K562 (cell line): Measurements from ENCODE around the gene CD68. TPM values are rescaled to one million over a fixed set of nuclear protein-coding genes. Genes with fewer than 3 reads are reported as not detected.

Experiments
- CBX5 ChIP-seq: IDR thresholded peaks from 2 replicates; pipeline ENCODE4 v1.6.1; 2014; ENCODE audit warnings: low read depth, borderline replicate concordance
- ELF1 ChIP-seq: fragments of 200-800 bp; sonication (Bioruptor generic); IDR thresholded peaks from 2 replicates; pipeline ENCODE4 v1.6.1; 2016; ENCODE audit warnings: missing genetic modification characterization, missing compliant biosample characterization
- ELF2 ChIP-seq: fragments of 250-450 bp; sonication (Bioruptor Pico); IDR thresholded peaks from 2 replicates; pipeline ENCODE4 v1.5.0; 2021; ENCODE audit warnings: mild to moderate bottlenecking
- FOSL1 ChIP-seq: fragments of 200-800 bp; sonication (Bioruptor generic); conservative IDR thresholded peaks from 2 replicates; pipeline ENCODE4 v1.6.1; 2016; ENCODE audit warnings: missing genetic modification characterization, missing compliant biosample characterization
- GABPA ChIP-seq: fragments of 200-800 bp; sonication (Bioruptor generic); conservative IDR thresholded peaks from 2 replicates; pipeline ENCODE4 v1.6.1; 2016; ENCODE audit warnings: low read depth, missing genetic modification characterization, missing compliant biosample characterization
- ILF3 ChIP-seq: fragments of 450-650 bp; IDR thresholded peaks from 2 replicates; pipeline ENCODE4 v1.6.1; 2018; ENCODE audit warnings: antibody characterized with exemption, mild to moderate bottlenecking, moderate library complexity, borderline replicate concordance
- LCOR ChIP-seq: sonication (generic); formaldehyde crosslinking; IDR thresholded peaks from 2 replicates; pipeline ENCODE4 v1.8.0; 2022; ENCODE audit warnings: mild to moderate bottlenecking, missing genetic modification reagents
- MCM2 ChIP-seq: fragments of 450-650 bp; IDR thresholded peaks from 2 replicates; pipeline ENCODE4 v1.6.1; 2017; ENCODE audit warnings: low read depth, mild to moderate bottlenecking
- RBBP5 ChIP-seq: fragments of 200-600 bp; sonication (generic); IDR thresholded peaks from 2 replicates; pipeline ENCODE4 v1.6.1; 2012; ENCODE audit warnings: borderline replicate concordance, mild to moderate bottlenecking, low read length, control low read depth, inconsistent platforms; ENCODE audit not compliant: insufficient read depth, poor library complexity, severe bottlenecking
- RCOR1 ChIP-seq, 2 experiments: IDR thresholded peaks; 2 replicates each; pipeline ENCODE4 v1.6.1; 2012; ENCODE audit warnings: low read depth in 2 of 2, low read length in 2 of 2, borderline replicate concordance in 1 of 2, improper control_type of control experiment in 1 of 2
- TRIM24 ChIP-seq, 2 experiments: fragments of 450-650 bp; IDR thresholded peaks; 2 replicates each; pipeline ENCODE4 v1.6.1; 2016
- ZBTB33 ChIP-seq: sonication (generic); formaldehyde crosslinking; IDR thresholded peaks from 2 replicates; pipeline ENCODE4 v1.8.1; 2023; ENCODE audit warnings: mild to moderate bottlenecking, missing genetic modification reagents
- ZKSCAN1 ChIP-seq: fragments of 150-350 bp; IDR thresholded peaks from 2 replicates; pipeline ENCODE4 v1.6.1; 2016; ENCODE audit warnings: low read depth, low read length
- ZMIZ1 ChIP-seq, 2 experiments: fragments of 150-350 bp in 1 of 2; IDR thresholded peaks; 2 replicates each; pipeline ENCODE4 v1.6.1; 2012 to 2016; ENCODE audit warnings: low read depth in 2 of 2, low read length in 2 of 2, mild to moderate bottlenecking in 1 of 2, moderate library complexity in 1 of 2
- ZNF444 ChIP-seq: fragments of 250-450 bp; sonication (Bioruptor Pico); IDR thresholded peaks from 2 replicates; pipeline ENCODE4 v1.4.0; 2020; ENCODE audit warnings: mild to moderate bottlenecking, moderate library complexity
- polyA plus RNA-seq, 8 experiments: library from polyadenylated mRNA; depleted of rRNA in 4 of 8; stranded (reverse) in 5 of 8; unstranded in 3 of 8; fragments of >200 nt; fragmentation: Nextera tagmentation in 2 of 8; fragmentation: Illumina TruSeq in 1 of 8; extraction: Ambion mirVana in 2 of 8; extraction: Trizol in 1 of 8; gene quantifications; 2 replicates each; pipeline versions ENCODE4 v1.2.1 to v1.2.3, GENCODE V29; 2011 to 2014; ENCODE audit warnings: inconsistent platforms in 1 of 8, missing spikeins in 1 of 8
- total RNA-seq, 7 experiments: library from RNA; depleted of rRNA in 6 of 7; stranded (reverse); fragments of >200 nt in 6 of 7; fragmentation: Illumina TruSeq in 2 of 7; extraction: Trizol in 2 of 7; gene quantifications; 2 replicates each; pipeline versions ENCODE4 v1.2.1 to v1.2.3, GENCODE V29; 2011 to 2021; ENCODE audit warnings: low replicate concordance in 1 of 7
- TF ChIP-seq, protein P1 (sequence below): fragments of 450-650 bp; IDR thresholded peaks from 2 replicates; pipeline ENCODE4 v1.6.1; 2016; ENCODE audit warnings: borderline replicate concordance
- TF ChIP-seq, protein P2 (sequence below): fragments of 450-650 bp; formaldehyde crosslinking; conservative IDR thresholded peaks from 2 replicates; pipeline ENCODE4 v1.4.0; 2022; ENCODE audit warnings: mild to moderate bottlenecking, missing genetic modification characterization

CD68 gene
- total and polyA plus RNA-seq, 9 of the 15 experiments (the other 6 are each of a cell fraction or from before 2014, with no cell fraction given), result 28.2 to 89.8 (median 37.7) TPM

GRCh38 chr17:7579001-7579833 lies at the start of gene CD68 (continued):
- peak in 1 of 2 experiments; percentile 49; a peak in 1 of 4 replicates for TF ChIP-seq ZMIZ1 (IDR thresholded peaks at IDR 0.05; ENCODE audit: low read depth in 2 of 2, low read length in 2 of 2)
- TF ChIP-seq, protein P1, sequence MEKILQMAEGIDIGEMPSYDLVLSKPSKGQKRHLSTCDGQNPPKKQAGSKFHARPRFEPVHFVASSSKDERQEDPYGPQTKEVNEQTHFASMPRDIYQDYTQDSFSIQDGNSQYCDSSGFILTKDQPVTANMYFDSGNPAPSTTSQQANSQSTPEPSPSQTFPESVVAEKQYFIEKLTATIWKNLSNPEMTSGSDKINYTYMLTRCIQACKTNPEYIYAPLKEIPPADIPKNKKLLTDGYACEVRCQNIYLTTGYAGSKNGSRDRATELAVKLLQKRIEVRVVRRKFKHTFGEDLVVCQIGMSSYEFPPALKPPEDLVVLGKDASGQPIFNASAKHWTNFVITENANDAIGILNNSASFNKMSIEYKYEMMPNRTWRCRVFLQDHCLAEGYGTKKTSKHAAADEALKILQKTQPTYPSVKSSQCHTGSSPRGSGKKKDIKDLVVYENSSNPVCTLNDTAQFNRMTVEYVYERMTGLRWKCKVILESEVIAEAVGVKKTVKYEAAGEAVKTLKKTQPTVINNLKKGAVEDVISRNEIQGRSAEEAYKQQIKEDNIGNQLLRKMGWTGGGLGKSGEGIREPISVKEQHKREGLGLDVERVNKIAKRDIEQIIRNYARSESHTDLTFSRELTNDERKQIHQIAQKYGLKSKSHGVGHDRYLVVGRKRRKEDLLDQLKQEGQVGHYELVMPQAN, result peak; percentile 11; the same call in 1 of the 2 replicates
- TF ChIP-seq RBBP5, result peak; percentile 13
- 0 out of 2 replicates have a peak, but pooled peaks have one; percentile 10 for TF ChIP-seq ZKSCAN1
- TF ChIP-seq LCOR (CRISPR knock-in tag), result peak; percentile 56; the same call in 1 of the 2 replicates
- TF ChIP-seq ZBTB33 (CRISPR knock-in tag), result 0 out of 2 replicates have a peak, but pooled peaks have one; percentile 13
- no peak for TF ChIP-seq ZNF444 (CRISPR knock-in tag)
- peak; percentile 68 for TF ChIP-seq GABPA (tag)
- peak; percentile 41; the same call in 1 of the 2 replicates for TF ChIP-seq ELF1
- TF ChIP-seq ELF2, result 0 out of 2 replicates have a peak, but pooled peaks have one; percentile 12
- no peak for TF ChIP-seq CBX5
- TF ChIP-seq ILF3, result peak; percentile 86; the same call in 1 of the 2 replicates
- TF ChIP-seq, protein P2, sequence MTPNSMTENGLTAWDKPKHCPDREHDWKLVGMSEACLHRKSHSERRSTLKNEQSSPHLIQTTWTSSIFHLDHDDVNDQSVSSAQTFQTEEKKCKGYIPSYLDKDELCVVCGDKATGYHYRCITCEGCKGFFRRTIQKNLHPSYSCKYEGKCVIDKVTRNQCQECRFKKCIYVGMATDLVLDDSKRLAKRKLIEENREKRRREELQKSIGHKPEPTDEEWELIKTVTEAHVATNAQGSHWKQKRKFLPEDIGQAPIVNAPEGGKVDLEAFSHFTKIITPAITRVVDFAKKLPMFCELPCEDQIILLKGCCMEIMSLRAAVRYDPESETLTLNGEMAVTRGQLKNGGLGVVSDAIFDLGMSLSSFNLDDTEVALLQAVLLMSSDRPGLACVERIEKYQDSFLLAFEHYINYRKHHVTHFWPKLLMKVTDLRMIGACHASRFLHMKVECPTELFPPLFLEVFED (CRISPR knock-in tag), result peak; percentile 58; the same call in 1 of the 2 replicates
- 0 out of 4 replicates have a peak, but pooled peaks of 1 of the 2 experiments have one; percentile 15 for TF ChIP-seq TRIM24 (IDR thresholded peaks at IDR 0.05)
- TF ChIP-seq RCOR1 (IDR thresholded peaks at IDR 0.05; ENCODE audit: borderline replicate concordance in 1 of 2, low read depth in 2 of 2, low read length in 2 of 2), result no peak
- TF ChIP-seq FOSL1 (tag), result peak; percentile 60
- no peak for TF ChIP-seq MCM2
